Globus pallidus (tissue), 1 donor: ENCODE measurements around the gene COBL.

Experiments
- DNase-seq: peaks from one replicate; pipeline ENCODE4 v3.0.0-alpha.2; 2015; ENCODE audit warnings: low spot score

COBL gene

GRCh38 chr7:51275532-51275931 lies 41.1 kb downstream of the COBL start:
- no peak for DNase-seq

- DNase-seq = no peak
Observed at GRCh38 chr7:51274955-51275354, 41.7 kb downstream of the COBL start.

- DNase-seq = no peak
Observed at GRCh38 chr7:51274001-51274400, 42.6 kb downstream of the COBL start.

DNA sequence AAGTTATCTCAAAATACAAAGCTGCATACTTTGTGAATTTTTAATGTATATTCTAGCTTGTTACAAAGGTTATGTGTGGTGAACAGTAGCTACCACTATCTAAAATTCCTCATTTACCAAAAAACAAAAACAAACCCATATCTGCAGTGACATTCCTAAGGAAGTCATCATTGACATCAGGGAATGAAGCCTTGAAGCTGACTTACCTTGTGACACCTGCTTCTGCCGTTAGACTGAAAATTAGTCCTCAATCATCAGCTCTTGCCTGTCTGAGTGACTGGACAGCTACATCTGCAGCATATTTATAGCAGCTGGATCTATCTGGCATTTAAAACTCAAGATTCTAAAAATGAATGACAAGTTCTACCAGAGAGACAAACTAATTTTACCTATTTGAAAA lies 43.2 kb downstream of the COBL start:
- DNase-seq = no peak

DNA sequence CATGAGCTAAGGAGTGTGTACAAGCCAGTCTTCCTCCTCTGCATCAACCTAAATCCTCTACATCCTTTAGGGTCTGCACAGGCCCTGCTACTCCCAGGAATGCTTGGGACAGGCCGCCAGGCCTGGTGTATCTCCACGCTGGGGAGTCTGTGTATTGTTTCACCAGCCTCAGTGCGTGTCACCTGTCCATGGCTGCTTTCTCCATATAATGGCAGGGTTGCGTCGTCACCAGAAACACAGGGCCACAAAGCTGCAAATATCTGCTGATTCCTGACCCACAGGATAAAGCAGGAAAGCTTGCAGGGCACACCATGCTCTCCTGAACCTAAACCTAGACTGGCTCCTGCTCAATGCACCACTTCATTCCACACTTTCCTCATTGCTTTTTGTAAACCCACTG lies 45.6 kb downstream of the COBL start:
- DNase-seq = no peak

DNA sequence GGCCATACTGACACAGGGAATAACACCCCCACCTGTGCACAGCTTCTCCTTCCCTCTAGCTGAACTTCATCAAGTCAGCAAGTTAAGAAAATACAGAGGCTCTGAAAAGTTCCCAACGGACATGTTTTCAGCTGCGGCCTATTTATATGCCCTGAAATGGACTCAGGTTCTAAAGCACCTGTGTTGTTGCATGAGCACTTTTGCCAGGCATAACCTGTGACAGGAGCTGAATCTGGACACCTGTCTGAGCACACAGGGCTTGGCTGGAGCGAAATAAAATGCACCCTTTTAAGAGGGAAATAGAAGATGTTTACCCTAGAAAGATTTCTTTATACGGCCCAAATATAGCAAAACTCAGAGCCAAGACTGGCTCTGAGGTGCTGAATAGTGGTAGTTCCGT lies 46.7 kb downstream of the COBL start:
- no peak for DNase-seq

GRCh38 chr7:51269321-51269720 lies 47.3 kb downstream of the COBL start:
- DNase-seq = no peak

- no peak for DNase-seq
Observed at GRCh38 chr7:51268859-51269258, 47.8 kb downstream of the COBL start.

GRCh38 chr7:51267169-51267568 lies 49.4 kb downstream of the COBL start:
- DNase-seq = no peak

GRCh38 chr7:51265066-51265907 lies 51.3 kb downstream of the COBL start:
- DNase-seq = no peak

DNA sequence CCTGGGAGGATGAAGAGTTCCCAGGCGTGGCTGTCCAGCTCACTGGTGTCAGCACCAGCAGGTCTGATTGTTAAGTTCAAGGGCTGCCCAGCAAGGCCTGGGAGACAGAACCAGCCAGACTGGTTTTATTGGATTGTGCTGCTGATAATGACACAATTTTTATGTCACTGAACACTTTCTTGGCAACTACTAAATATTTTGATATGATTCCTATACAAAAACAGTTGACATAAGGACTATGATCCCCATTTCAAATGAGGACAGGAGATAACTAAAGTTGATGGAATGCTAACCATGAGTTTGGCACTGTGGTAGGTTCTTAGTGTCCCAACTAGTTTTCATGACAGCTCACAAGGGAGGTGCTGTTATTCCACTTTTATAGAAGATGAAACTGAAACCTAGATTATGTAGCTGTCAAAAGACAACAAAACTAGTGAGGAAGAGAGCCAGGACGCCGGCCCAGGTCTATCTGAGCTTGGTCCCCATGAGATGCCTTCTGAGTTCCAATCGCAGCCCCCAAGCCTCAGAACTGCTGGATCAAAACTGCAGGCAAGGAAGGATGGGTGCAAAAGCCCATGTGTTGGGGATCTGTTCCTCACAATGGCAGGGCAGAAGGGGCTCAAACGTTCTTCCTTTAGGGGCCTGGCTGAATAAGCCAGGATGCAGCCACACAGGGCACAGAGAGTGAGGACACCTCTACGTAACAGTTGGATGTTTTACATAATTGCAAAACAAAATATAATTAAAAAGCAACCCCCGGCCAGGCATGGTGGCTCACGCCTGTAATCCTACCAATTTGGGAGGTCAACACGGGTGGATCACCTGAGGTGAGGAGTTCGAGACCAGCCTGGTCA lies 52.8 kb downstream of the COBL start:
- no peak for DNase-seq

DNA sequence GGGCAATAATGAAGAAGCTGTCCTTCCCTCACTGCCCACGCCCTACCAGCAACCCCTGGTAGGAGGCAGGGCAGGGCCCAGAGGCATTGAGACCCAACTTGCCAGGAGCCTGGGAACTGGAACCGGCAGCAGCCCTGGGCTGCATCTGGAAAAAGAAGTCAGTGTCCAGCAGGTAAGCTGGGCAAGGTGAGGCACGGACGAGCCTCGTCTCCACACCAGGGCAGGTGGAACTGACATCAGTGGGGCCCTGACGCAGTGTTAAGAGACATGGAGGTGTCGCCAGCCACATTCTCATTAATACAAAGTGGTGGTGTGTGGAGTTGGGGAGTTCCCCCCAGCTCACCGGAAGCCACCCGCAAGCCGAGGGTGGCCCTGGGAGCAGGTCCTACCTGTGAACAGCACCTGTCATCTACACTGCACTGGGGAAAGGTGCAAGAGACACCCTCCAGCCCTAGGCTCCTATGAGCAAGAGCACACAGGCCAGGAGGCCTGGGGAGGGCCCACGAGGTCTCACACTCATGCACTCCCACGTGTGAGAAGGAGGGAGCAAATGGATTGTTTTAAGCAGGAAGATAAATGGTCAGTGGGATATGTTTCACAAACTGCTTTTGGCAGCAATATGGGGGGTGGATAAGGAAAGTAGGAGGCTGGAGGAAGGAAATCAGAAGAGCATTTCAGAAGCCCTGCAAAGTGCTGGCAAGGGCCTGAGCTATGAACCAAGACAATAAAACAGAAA lies 53.6 kb downstream of the COBL start:
- DNase-seq = no peak

DNA sequence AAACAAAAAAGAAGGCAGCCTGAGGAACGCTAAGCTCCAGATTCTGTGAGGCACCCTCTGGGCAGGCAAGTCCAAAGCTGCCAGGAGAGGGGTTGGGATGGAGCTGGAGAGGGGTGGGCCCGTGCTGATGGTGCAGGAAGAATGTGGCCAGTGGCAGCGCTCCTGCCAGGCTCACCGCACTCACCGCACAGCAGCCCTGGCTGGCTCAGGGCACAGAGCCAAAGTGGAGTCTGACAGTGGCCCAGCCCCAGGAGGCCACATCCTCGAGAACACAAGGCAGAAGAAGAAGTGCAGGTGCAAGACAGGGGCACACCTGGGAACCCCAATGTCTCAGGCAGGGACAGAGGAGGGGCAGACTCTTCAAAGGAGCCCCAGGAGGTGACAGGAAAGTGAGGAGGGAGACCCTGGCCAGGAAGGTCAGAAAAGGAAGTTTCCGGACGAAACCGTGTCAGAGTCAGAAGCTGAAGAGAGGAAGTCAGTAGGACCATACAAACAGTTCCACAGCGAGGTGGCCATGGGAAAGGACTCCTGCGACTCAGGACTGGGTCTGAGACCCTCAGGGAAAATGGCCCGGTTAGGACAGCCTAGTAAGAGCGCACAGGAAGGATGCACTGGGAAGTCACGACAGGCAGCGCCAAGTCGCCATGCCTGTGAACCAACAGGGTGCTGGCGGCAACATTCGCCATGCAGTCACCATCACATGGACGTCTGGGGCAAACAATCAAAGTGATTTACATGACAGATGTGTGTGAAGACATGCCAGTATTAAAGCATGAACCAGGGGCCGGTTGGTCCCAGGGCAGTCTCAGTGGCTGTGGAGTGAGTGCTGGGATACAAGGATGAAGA lies 54.4 kb downstream of the COBL start:
- no peak for DNase-seq

DNA sequence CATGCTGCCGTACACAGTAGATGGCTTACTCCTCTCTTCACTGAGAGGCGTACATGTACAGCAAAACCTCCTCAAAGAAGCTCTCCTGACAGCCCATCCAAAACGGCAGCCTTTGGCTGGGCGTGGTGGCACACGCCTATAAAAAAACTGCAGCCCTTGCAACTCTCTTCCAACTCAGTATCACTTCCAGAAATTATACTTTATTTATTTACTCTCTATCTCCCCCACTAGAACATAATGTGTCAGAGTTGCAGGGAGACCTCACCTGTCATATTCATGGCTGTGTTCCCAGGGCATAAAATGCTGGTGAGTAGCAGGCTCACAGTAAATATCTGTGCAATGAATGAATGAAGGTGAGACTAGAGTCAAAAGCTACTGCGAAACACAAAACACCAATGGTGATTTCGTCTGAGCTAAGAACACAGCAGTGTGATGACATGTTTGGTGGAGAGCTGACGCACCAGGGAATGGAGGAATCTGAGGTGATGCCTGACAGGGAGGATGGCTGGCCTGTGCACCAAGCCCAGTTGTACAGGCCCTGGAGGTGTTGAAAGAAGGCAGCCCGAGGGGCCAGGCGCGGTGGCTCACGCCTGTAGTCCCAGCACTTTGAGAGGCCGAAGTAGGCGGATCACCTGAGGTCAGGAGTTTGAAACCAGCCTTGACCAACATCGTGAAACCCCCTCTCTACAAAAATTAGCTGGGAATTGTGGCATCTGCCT lies 55.3 kb downstream of the COBL start:
- DNase-seq = no peak

DNA sequence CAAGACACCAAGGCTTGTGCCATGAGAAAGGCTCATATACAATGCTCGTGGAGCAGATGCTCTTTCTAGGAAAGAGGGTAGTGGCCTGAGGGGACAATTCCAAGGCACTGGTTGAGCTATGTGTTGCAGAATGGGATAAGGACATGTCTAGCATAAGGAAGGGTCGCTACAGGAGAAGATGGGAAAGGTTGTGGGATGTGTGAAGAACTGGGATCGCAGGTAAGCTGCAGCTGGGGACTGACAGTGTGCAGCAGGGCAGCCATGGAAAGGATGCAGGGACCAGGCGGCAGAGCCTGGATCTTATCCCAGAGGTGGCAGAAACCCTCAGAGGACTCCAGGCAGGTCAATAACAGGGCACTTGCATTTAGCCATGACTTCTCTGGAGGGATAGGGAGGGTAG lies 56.1 kb downstream of the COBL start:
- DNase-seq = no peak

DNA sequence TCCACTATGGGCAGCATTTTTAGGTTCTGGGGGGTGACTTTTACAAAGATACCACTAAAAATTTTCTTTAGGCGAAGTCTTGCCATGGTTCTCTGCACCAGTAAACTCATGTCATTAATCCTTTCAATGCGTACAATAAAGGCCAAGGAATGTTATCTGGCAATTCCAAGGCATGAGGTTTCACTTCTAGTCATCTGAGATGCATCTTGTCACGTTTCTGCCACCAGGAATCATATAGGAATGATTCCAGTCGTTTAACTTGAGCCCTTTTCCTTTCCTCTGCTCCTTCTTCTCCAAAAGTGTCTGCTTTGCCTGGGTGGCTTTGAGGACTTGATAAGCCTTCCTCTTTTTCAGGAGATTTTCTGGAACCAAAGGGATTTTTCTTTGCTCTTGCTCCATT lies 56.8 kb downstream of the COBL start:
- no peak for DNase-seq

- DNase-seq = no peak
Observed at GRCh38 chr7:51256916-51257315, 59.7 kb downstream of the COBL start.

DNA sequence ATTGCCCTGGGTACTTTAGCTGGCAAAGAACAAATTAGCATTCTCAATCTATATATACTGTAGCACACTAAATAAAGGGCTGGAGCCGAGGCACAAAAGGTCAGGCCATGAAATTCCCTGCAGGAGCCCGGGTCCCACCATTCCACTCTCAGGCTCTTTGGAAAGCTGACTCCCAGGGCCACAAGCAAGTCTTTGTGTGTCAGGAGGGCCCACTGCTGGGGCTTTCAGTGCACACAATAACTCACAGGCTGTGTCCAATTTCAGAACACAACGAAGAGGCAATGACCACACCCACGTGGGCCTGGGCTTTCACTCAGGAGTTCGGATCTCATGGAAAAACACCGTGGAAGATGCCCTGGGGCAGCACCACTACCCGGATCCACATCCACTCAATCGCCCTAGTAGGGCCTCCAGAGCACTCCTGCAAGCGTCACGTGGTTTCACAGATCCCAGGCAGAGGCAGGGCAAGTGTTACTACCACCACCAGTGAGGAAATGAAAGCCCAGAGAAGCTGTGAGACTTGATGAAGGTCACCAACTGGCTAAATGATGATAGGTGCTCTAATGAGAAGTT lies 60.3 kb downstream of the COBL start:
- DNase-seq = peak; percentile 92

DNA sequence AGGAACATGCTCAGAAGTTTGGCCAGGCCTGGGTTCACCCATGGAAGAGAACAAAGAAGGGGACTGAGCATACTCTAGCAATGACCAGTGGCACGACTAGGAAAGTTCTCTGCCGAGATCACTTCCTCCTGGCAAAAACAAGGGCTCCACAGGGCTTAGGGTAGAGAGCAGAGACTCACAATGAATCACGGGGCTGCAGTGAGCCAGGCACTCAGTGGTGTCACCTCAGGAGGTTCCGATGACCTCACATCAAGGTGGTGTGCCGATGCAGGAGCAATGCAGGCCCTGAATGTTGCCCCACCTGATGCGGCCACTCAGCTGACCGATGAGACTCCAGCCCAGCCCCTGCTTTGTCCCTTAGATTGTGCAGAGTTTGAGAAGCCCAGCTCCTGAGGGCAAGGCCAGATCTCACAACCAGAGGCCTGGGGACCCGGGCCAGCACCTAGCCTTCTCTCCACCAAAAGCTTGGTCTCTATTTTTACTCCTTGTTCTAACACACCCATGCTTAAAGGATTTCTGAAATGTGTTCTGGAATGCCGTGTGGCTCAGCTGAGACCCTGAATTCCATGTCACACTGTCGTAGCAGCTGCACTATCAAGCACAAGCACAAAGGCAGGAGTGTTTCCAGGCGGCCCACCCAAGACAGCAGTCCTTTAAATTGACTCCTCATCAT lies 60.9 kb downstream of the COBL start:
- DNase-seq = no peak

DNA sequence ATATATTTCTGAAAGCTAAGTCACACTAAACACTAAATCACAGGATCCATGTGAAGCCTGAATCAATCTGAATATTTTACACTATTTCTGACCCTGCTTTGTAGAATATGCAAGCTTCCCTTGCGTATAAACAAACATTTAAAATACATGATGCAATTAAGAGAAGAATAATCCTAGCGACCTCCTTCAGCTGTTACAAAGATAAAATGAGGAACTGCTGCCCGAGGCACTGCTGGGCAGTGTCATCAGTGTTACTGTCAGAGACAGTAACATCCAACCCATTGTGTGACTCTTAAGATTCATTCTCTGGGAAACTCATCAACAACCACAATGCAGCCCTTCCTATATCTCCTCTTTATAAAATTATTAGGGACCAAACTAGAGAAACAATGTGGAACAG lies 61.6 kb downstream of the COBL start:
- no peak for DNase-seq
